ENCODE results near the gene MRPS31.

DNA sequence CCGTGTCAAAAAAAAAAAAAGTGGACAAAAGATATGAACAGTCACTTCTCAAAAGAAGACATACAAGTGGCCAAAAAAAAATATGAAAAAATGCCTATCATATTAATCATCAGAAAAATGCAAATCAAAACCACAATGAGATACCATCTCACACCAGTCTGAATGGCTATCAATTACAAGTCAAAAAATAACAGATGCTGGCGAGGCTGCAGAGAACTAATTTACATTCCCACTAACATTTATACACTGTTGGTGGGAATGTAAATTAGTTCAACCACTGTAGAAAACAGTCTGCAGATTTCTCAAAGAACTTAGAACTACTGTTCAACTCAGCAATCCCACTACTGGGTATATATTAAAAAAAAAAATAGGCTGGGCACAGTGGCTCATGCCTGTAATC is 78.0 kb downstream of the MRPS31 start:
- TF ChIP-seq, protein P1, sequence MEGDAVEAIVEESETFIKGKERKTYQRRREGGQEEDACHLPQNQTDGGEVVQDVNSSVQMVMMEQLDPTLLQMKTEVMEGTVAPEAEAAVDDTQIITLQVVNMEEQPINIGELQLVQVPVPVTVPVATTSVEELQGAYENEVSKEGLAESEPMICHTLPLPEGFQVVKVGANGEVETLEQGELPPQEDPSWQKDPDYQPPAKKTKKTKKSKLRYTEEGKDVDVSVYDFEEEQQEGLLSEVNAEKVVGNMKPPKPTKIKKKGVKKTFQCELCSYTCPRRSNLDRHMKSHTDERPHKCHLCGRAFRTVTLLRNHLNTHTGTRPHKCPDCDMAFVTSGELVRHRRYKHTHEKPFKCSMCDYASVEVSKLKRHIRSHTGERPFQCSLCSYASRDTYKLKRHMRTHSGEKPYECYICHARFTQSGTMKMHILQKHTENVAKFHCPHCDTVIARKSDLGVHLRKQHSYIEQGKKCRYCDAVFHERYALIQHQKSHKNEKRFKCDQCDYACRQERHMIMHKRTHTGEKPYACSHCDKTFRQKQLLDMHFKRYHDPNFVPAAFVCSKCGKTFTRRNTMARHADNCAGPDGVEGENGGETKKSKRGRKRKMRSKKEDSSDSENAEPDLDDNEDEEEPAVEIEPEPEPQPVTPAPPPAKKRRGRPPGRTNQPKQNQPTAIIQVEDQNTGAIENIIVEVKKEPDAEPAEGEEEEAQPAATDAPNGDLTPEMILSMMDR (IDR thresholded peaks at IDR 0.05; ENCODE audit: extremely low read depth in 1 of 2, insufficient read depth in 1 of 2, low read depth in 1 of 2, low read length in 2 of 2), result no peak
- TF ChIP-seq EZH2 (IDR thresholded peaks at IDR 0.05; ENCODE audit: borderline replicate concordance, low read depth, low read length, severe bottlenecking), result no peak

All from endothelial cell of umbilical vein (primary cell).